NCI-H2227 (cell line): ENCODE results near the gene FLRT2.

Experiments used
- DNase-seq: peaks from one replicate; lab custom pipeline; 2025; ENCODE audit not compliant: unreplicated experiment; lab: John Stamatoyannopoulos, UW

FLRT2 gene

DNA sequence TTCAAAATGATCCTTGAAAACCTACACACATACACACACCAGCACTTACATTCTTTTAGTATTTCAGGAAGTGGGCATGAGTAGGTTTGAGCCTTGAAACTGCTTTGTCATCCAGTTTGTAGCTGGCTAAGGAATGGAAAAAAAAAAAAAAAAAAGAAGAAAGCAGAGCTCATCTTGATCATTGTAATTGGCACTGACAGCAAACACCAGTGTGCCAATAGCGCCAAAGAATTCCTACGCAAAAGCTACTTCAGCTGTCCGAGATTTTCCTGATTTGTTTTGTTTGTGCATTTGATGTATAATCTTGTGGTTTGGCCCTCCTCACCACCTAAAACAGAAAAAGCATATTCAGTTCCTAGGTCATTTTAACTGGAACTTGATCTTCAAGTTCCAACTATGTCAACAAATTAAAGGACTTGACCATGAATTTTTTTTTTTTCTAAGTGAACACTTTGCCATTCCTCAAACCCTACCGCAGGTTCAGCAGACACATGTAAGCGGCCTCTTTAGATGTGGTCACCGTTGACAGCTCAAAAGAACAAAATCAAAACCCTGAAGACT lies 57.3 kb downstream of the FLRT2 start:
- DNase-seq, result no peak

- no peak for DNase-seq
These were observed 60.8 kb downstream of the FLRT2 start for GRCh38 chr14:85590784-85591183.

DNA sequence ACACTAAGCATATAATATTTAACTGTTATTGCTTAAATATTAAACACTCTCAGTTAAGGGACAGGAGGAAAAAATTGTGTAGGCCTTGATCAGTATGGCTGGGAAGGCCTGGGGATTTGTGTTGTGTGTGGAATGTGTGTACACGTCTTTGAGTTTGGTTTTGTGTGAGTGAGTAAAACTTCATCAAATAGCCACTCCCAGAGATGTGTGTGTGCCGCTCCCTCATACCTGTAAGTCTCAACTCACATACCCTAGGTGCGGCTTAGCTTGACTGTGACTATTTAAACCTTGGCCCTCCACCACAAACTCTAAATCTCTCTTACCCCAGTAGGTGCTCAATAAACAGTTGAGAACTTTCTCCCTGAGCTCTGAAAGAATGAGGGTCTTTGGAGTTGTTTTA lies 64.3 kb downstream of the FLRT2 start:
- no peak for DNase-seq

- DNase-seq, result no peak
These were observed 66.0 kb downstream of the FLRT2 start for GRCh38 chr14:85595981-85596380.

- DNase-seq, result no peak
These were observed 66.6 kb downstream of the FLRT2 start for GRCh38 chr14:85596562-85596961.

- no peak for DNase-seq
These were observed 67.8 kb downstream of the FLRT2 start for GRCh38 chr14:85597701-85598100.

- DNase-seq, result no peak
These were observed 70.0 kb downstream of the FLRT2 start for GRCh38 chr14:85599939-85600338.

DNA sequence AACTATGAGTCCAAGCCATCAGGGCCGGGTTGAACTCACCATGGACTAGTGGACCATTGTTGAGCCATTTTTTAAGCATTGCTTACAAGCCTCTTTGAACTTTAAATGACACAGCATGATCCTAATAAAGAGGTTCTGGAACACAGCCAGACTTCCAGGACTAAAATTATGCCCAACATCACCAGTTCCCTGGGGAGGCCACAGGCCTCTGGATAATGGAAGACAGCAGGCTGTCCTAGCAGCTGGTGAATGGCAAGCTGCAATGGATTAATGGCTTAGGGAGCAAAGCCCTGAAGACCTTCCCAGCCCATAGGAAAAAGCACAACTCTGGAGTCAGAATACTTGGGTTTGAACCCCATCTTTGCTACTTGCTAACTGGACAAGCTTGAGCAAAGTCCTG lies 71.3 kb downstream of the FLRT2 start:
- peak; percentile 53 for DNase-seq

GRCh38 chr14:85601690-85602089 lies 71.7 kb downstream of the FLRT2 start:
- DNase-seq, result no peak

DNA sequence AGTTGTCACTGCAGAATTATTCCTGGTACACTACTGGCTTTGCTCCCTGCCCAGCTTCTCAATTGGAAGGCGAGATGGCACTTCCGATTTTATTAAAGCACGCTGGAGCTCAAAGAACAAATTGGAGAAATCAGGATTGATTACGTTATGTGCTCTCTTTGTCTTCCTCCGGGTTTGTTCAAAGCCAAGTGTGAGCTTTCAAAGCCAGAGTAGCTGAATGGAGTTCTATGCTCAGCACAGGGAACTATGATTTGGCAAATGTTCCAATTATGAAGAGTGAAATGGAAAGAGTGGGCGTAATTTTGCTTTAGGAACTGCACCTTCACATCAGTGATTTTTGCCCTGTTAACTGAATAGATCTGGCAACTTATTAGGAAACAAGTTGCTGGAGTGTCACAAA lies 72.4 kb downstream of the FLRT2 start:
- no peak for DNase-seq

- no peak for DNase-seq
These were observed 74.1 kb downstream of the FLRT2 start for GRCh38 chr14:85604021-85604420.

DNA sequence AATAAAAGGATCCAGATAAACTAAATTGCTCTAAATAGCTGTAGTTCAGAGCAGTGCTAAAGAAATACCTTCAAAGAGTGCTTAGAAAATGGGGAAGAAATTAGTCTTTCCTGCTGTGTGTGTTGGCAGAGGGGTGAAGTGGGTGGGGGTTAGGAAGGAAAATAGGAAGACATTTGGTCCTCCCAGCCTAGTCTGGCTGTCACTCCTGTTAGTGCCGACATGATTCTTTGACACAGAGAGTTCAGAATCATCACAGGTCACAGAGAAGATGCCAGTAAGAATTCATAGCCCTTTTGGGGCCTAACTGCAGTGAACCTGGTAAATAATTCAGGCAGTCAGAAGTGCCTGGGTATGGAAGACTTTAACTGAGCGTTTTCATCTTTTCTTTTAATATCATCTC lies 74.8 kb downstream of the FLRT2 start:
- peak; percentile 58 for DNase-seq

GRCh38 chr14:85607651-85608081 lies 77.7 kb downstream of the FLRT2 start:
- DNase-seq, result no peak

DNA sequence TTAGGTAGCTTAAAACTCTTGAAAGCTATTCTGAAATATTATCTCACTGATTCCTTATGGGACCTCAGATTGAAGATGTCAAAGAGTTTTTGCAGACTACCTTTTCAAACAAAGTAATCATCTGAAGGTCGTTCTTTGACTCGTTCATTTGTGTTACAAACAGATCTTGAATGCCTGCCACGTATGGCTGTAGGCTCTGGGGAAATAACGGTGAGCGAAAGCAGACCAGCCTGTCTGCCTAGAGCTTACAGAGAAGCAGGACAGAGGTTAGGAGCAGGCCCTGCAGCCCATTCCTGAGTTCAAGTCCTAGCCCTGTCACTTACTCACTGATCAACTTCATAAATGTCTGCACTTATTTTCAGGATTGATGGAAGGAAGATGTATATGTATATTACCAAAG lies 83.6 kb downstream of the FLRT2 start:
- no peak for DNase-seq

- no peak for DNase-seq
These were observed 86.5 kb downstream of the FLRT2 start for GRCh38 chr14:85616386-85616885.

GRCh38 chr14:85616886-85617285 lies 86.9 kb downstream of the FLRT2 start:
- DNase-seq, result no peak

- DNase-seq, result no peak
These were observed 87.8 kb downstream of the FLRT2 start for GRCh38 chr14:85617791-85618190.

DNA sequence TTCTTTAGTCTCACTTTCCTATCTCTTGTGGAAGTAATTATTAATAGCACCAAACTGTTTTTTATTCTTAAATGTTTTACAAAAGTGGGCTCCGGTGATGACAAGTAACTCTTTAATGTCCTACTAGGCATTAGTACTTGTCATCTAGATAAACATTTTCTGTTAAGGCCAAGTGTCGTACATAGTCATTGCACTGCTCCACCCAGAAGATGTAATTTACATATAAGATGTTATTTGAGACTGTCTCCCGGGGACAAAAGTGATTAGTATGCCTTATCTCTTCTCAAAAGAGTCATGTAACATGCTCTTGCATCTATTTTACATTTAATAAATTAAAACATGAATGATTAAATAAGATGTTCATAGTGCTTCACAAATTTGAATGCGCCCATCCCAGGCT lies 88.4 kb downstream of the FLRT2 start:
- no peak for DNase-seq

- DNase-seq, result no peak
These were observed 89.0 kb downstream of the FLRT2 start for GRCh38 chr14:85618978-85619377.

- DNase-seq, result no peak
These were observed 89.9 kb downstream of the FLRT2 start for GRCh38 chr14:85619851-85620250.

GRCh38 chr14:85620947-85621346 lies 91.0 kb downstream of the FLRT2 start:
- DNase-seq, result no peak

GRCh38 chr14:85622106-85622505 lies 92.2 kb downstream of the FLRT2 start:
- no peak for DNase-seq

GRCh38 chr14:85622986-85623685 lies 93.2 kb downstream of the FLRT2 start:
- DNase-seq, result no peak
